Tibial nerve (tissue), 4 donors: Measurements from ENCODE around the gene ZNF208. TPM values are rescaled to one million over a fixed set of nuclear protein-coding genes. Genes with fewer than 3 reads are reported as not detected.

Experiments used
- DNase-seq, 2 donors: peaks; one replicate each; pipeline ENCODE4 v3.0.0-alpha.2; 2019; ENCODE audit warnings: low spot score in 2 of 2
- H3K27ac ChIP-seq, 4 donors: fragments of 200-600 bp; sonication (generic) in 3 of 4; one replicate each; pipeline ENCODE4 v1.5.1; 2017 to 2019; ENCODE audit warnings: mild to moderate bottlenecking in 1 of 4
- H3K27me3 ChIP-seq, 2 donors: fragments of 200-600 bp; sonication (generic) in 1 of 2; one replicate each; pipeline versions ENCODE4 v1.5.1 to v1.6.0; 2017 to 2019
- H3K36me3 ChIP-seq, 3 donors: fragments of 200-600 bp; sonication (generic); one replicate each; pipeline ENCODE4 v1.5.1; 2018 to 2019
- H3K4me1 ChIP-seq, 4 donors: fragments of 200-600 bp; sonication (generic) in 3 of 4; one replicate each; pipeline ENCODE4 v1.5.1; 2017 to 2019
- H3K4me3 ChIP-seq, 4 donors: fragments of 200-600 bp; sonication (generic) in 3 of 4; one replicate each; pipeline ENCODE4 v1.5.1; 2017 to 2019; ENCODE audit warnings: mild to moderate bottlenecking in 1 of 4, moderate library complexity in 1 of 4
- H3K9me3 ChIP-seq, 4 donors: fragments of 200-600 bp; sonication (generic) in 3 of 4; one replicate each; pipeline ENCODE4 v1.5.1; 2017 to 2019
- CTCF ChIP-seq, 5 experiments: fragments of 200-600 bp in 3 of 5; fragments of 450-650 bp in 2 of 5; sonication (generic) in 3 of 5; IDR thresholded peaks; one replicate each; pipeline ENCODE4 v1.5.1; 2016 to 2019; ENCODE audit warnings: antibody characterized with exemption in 5 of 5, mild to moderate bottlenecking in 3 of 5, moderate library complexity in 2 of 5
- EP300 ChIP-seq, 2 donors: sonication (generic); formaldehyde crosslinking; IDR thresholded peaks; one replicate each; pipeline ENCODE4 v1.6.1; 2017; ENCODE audit warnings: antibody characterized with exemption in 2 of 2, mild to moderate bottlenecking in 1 of 2
- POLR2A ChIP-seq, 2 donors: fragments of 450-650 bp; IDR thresholded peaks; one replicate each; pipeline ENCODE4 v1.6.1; 2017; ENCODE audit warnings: antibody characterized with exemption in 2 of 2, mild to moderate bottlenecking in 2 of 2, moderate library complexity in 2 of 2
- WGBS, 2 donors: methylation state at CpG; one replicate each; pipeline ENCODE4 v1.1.5; 2018; 5-methylcytosine and 5-hydroxymethylcytosine counted together
- total RNA-seq, 4 donors: library from RNA; depleted of rRNA; stranded (reverse); fragments of >200 nt; gene quantifications; one replicate each; pipeline ENCODE4 v1.1.0, GENCODE V29; 2016

The ZNF208 gene
- total RNA-seq, 4 donors from 2014 or later: 3.1 to 20.7 (median 3.8) TPM

GRCh38 chr19:21947775-21948174 is 63.0 kb downstream of the ZNF208 start:
- WGBS, 2 donors: 69 to 73% methylated on average over 8 of the region's 8 CpGs
- no peak overlapping the region for H3K4me3 ChIP-seq
- DNase-seq: no peak
- TF ChIP-seq CTCF (IDR thresholded peaks at IDR 0.05) (no peak), EP300 (IDR thresholded peaks at IDR 0.05) (no peak), POLR2A (IDR thresholded peaks at IDR 0.05) (no peak)
- peaks cover 0 to 63% (median 13%) of the 10 kb centered on the region in 4 donors for H3K9me3 ChIP-seq
- no peaks in the 10 kb centered on the region for H3K4me1 ChIP-seq
- H3K27ac ChIP-seq: no peak overlapping the region
- H3K27me3 ChIP-seq: no peaks in the 10 kb centered on the region
- no peaks in the 10 kb centered on the region for H3K36me3 ChIP-seq

GRCh38 chr19:21940684-21941083 is 70.1 kb downstream of the ZNF208 start:
- DNase-seq: no peak
- Histone ChIP-seq H3K27me3 (no peaks in the 10 kb centered on the region), H3K4me1 (no peaks in the 10 kb centered on the region), H3K4me3 (no peak overlapping the region), H3K9me3 (peaks cover 0 to 18% (median under 1%) of the 10 kb centered on the region in 4 donors), H3K27ac (no peak overlapping the region), H3K36me3 (no peaks in the 10 kb centered on the region)
- 86% methylated on average over 15 to 30 of the region's 30 CpGs for WGBS, 2 donors
- TF ChIP-seq POLR2A (IDR thresholded peaks at IDR 0.05): no peak
- no peak for TF ChIP-seq CTCF (IDR thresholded peaks at IDR 0.05)
- TF ChIP-seq EP300 (IDR thresholded peaks at IDR 0.05): no peak

GRCh38 chr19:21934593-21934992 is 76.2 kb downstream of the ZNF208 start:
- Histone ChIP-seq H3K9me3 (peaks cover 0 to 17% (median 0%) of the 10 kb centered on the region in 4 donors), H3K36me3 (no peaks in the 10 kb centered on the region), H3K27me3 (no peaks in the 10 kb centered on the region), H3K4me3 (no peak overlapping the region), H3K4me1 (no peaks in the 10 kb centered on the region), H3K27ac (no peak overlapping the region)
- WGBS, 2 donors: 69 to 76% methylated on average over 4 of the region's 4 CpGs
- no peak for TF ChIP-seq CTCF (IDR thresholded peaks at IDR 0.05)
- no peak for TF ChIP-seq EP300 (IDR thresholded peaks at IDR 0.05)
- no peak for TF ChIP-seq POLR2A (IDR thresholded peaks at IDR 0.05)
- DNase-seq: no peak

- Histone ChIP-seq H3K9me3 (peaks cover 0 to 12% (median 0%) of the 10 kb centered on the region in 4 donors), H3K27me3 (no peaks in the 10 kb centered on the region), H3K36me3 (no peaks in the 10 kb centered on the region), H3K4me3 (no peak overlapping the region), H3K4me1 (no peaks in the 10 kb centered on the region), H3K27ac (no peak overlapping the region)
- WGBS, 2 donors: 93 to 99% methylated on average over 5 of the region's 5 CpGs
- DNase-seq: no peak
- TF ChIP-seq EP300 (IDR thresholded peaks at IDR 0.05) (no peak), CTCF (IDR thresholded peaks at IDR 0.05) (no peak), POLR2A (IDR thresholded peaks at IDR 0.05) (no peak)
Observed at GRCh38 chr19:21934131-21934530, 76.6 kb downstream of the ZNF208 start.

- H3K27me3 ChIP-seq: no peaks in the 10 kb centered on the region
- H3K4me1 ChIP-seq: no peaks in the 10 kb centered on the region
- H3K4me3 ChIP-seq: no peak overlapping the region
- no peak for DNase-seq
- TF ChIP-seq POLR2A (IDR thresholded peaks at IDR 0.05): no peak
- TF ChIP-seq CTCF (IDR thresholded peaks at IDR 0.05): no peak
- no peak for TF ChIP-seq EP300 (IDR thresholded peaks at IDR 0.05)
- H3K27ac ChIP-seq: no peak overlapping the region
- H3K36me3 ChIP-seq: no peaks in the 10 kb centered on the region
- H3K9me3 ChIP-seq: peaks cover 0 to 40% (median 2%) of the 10 kb centered on the region in 4 donors
- WGBS, 2 donors: 19 to 26% methylated on average over 2 of the region's 2 CpGs
Observed at GRCh38 chr19:21922276-21922675, 88.5 kb downstream of the ZNF208 start.
